Thoracic aorta (tissue), 2 donors: ENCODE results near the gene PAOX. TPM values are rescaled to one million over a fixed set of nuclear protein-coding genes. Genes with fewer than 3 reads are reported as not detected.
"Not testable (repeated sequence)": the region's sequence is repeated elsewhere in the genome, so short reads cannot be mapped to it uniquely, and the experiment has no call there.

Experiments
- ATAC-seq: fragments of 150-250 bp; one replicate; pipeline ENCODE4 v1.8.0; 2017; ENCODE audit warnings: low read depth; ENCODE audit not compliant: insufficient number of reproducible peaks, low FRiP score
- DNase-seq: peaks from one replicate; pipeline ENCODE4 v3.0.0-alpha.2; 2020; ENCODE audit warnings: low spot score
- H3K27ac ChIP-seq, 2 donors: fragments of 200-600 bp; sonication (generic); 1 replicate in 1 of 2; 2 replicates in 1 of 2; pipeline ENCODE4 v1.5.1; 2016; ENCODE audit warnings: mild to moderate bottlenecking in 2 of 2, moderate library complexity in 2 of 2
- H3K27me3 ChIP-seq: fragments of 200-600 bp; sonication (generic); replicated peaks from 2 replicates; pipeline ENCODE4 v1.6.0; 2016; ENCODE audit warnings: mild to moderate bottlenecking; ENCODE audit not compliant: insufficient read depth
- H3K36me3 ChIP-seq: fragments of 200-600 bp; sonication (generic); one replicate; pipeline ENCODE4 v1.5.1; 2016
- H3K4me1 ChIP-seq, 2 donors: fragments of 200-600 bp; sonication (generic); 1 replicate in 1 of 2; 2 replicates in 1 of 2; pipeline versions ENCODE4 v1.5.1 to v1.6.0; 2016; ENCODE audit warnings: low read depth in 2 of 2, mild to moderate bottlenecking in 1 of 2; ENCODE audit not compliant: control insufficient read depth in 1 of 2
- H3K4me3 ChIP-seq: fragments of 200-600 bp; sonication (generic); 2 replicates; pipeline ENCODE4 v1.5.1; 2016; ENCODE audit warnings: mild to moderate bottlenecking
- H3K9me3 ChIP-seq: fragments of 200-600 bp; sonication (generic); 2 replicates; pipeline ENCODE4 v1.5.1; 2016
- total RNA-seq, 2 donors: library from RNA; depleted of rRNA; stranded (reverse); fragments of >200 nt; gene quantifications; one replicate each; pipeline versions ENCODE4 v1.1.0 to v1.2.3, GENCODE V29; 2016
- TF ChIP-seq, protein P1 (sequence below): fragments of 200-600 bp; sonication (generic); IDR thresholded peaks from one replicate; pipeline ENCODE4 v1.5.1; 2019; ENCODE audit warnings: antibody characterized with exemption

PAOX gene
- total RNA-seq, 2 donors from 2014 or later, result 7.0 to 9.1 TPM

GRCh38 chr10:133381036-133381435 lies 2.0 kb downstream of the PAOX start:
- Histone ChIP-seq H3K4me3 (no peak overlapping the region), H3K27me3 (no peaks in the 10 kb centered on the region), H3K9me3 (no peaks in the 10 kb centered on the region), H3K4me1 (peaks cover 7 to 24% of the 10 kb centered on the region in 2 donors), H3K27ac (no peak overlapping the region), H3K36me3 (no peaks in the 10 kb centered on the region)
- DNase-seq, result no peak
- TF ChIP-seq, protein P1, sequence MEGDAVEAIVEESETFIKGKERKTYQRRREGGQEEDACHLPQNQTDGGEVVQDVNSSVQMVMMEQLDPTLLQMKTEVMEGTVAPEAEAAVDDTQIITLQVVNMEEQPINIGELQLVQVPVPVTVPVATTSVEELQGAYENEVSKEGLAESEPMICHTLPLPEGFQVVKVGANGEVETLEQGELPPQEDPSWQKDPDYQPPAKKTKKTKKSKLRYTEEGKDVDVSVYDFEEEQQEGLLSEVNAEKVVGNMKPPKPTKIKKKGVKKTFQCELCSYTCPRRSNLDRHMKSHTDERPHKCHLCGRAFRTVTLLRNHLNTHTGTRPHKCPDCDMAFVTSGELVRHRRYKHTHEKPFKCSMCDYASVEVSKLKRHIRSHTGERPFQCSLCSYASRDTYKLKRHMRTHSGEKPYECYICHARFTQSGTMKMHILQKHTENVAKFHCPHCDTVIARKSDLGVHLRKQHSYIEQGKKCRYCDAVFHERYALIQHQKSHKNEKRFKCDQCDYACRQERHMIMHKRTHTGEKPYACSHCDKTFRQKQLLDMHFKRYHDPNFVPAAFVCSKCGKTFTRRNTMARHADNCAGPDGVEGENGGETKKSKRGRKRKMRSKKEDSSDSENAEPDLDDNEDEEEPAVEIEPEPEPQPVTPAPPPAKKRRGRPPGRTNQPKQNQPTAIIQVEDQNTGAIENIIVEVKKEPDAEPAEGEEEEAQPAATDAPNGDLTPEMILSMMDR, result no peak
- ATAC-seq, result no peak

DNA sequence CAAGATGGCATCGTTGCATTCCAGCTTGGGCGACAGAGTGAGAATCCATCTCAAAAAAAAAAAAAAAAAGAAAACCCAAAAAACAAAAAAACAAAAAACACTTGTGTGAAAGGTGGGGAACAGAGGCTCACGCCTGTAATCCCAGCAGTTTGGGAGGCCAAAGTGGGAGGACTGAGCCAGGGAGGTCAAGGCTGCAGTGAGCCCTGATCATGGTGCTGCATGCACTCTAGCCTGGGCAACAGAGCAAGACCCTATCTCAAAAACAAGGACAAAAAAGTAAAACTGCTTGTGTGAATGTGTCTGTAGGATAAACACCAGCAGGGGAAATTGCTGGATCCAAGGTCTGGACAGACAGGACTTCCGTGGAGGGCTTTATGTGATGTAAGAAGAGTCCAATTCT lies 4.5 kb downstream of the PAOX start:
- Histone ChIP-seq H3K27me3 (no peaks in the 10 kb centered on the region), H3K4me1 (peaks cover 4 to 16% of the 10 kb centered on the region in 2 donors), H3K4me3 (no peak overlapping the region), H3K36me3 (no peaks in the 10 kb centered on the region), H3K27ac (no peak overlapping the region), H3K9me3 (no peaks in the 10 kb centered on the region)
- DNase-seq, result no peak
- ATAC-seq, result no peak
- TF ChIP-seq, protein P1, result no peak

GRCh38 chr10:133384071-133384470 lies 5.0 kb downstream of the PAOX start:
- DNase-seq (no peak), ATAC-seq (no peak)
- Histone ChIP-seq H3K27ac (no peak overlapping the region), H3K9me3 (no peaks in the 10 kb centered on the region), H3K27me3 (no peaks in the 10 kb centered on the region), H3K36me3 (no peaks in the 10 kb centered on the region), H3K4me1 (peaks cover 4 to 16% of the 10 kb centered on the region in 2 donors), H3K4me3 (no peak overlapping the region)
- TF ChIP-seq, protein P1, result no peak

GRCh38 chr10:133385214-133385613 lies 6.2 kb downstream of the PAOX start:
- ATAC-seq (no peak), DNase-seq (no peak)
- no peak overlapping the region for H3K27ac ChIP-seq
- peaks cover 3% of the 10 kb centered on the region for H3K36me3 ChIP-seq
- no peaks in the 10 kb centered on the region for H3K9me3 ChIP-seq
- no peak overlapping the region for H3K4me3 ChIP-seq
- TF ChIP-seq, protein P1, result no peak
- peaks cover 0 to 8% of the 10 kb centered on the region in 2 donors for H3K4me1 ChIP-seq
- no peaks in the 10 kb centered on the region for H3K27me3 ChIP-seq

- ATAC-seq, DNase-seq, H3K27ac ChIP-seq, H3K36me3 ChIP-seq, H3K9me3 ChIP-seq, H3K4me3 ChIP-seq, H3K27me3 ChIP-seq, H3K4me1 ChIP-seq: not testable (repeated sequence)
Measured at GRCh38 chr10:133386951-133387350, 7.9 kb downstream of the PAOX start.

GRCh38 chr10:133388236-133388972 lies 9.3 kb downstream of the PAOX start:
- peaks cover 1 to 2% of the 10 kb centered on the region in 2 donors for H3K4me1 ChIP-seq
- H3K27me3 ChIP-seq, result no peaks in the 10 kb centered on the region
- peaks cover 3% of the 10 kb centered on the region for H3K36me3 ChIP-seq
- H3K9me3 ChIP-seq, result no peaks in the 10 kb centered on the region
- TF ChIP-seq, protein P1, result no peak
- no peak for ATAC-seq
- H3K4me3 ChIP-seq, result no peak overlapping the region
- no peak overlapping the region for H3K27ac ChIP-seq
- DNase-seq, result no peak
